ENCODE results near the gene BSX. TPM values are rescaled to one million over a fixed set of nuclear protein-coding genes. Genes with fewer than 3 reads are reported as not detected.

BSX gene
- polyA plus RNA-seq (ENCODE audit: insufficient read length in 4 of 4), result not detected

GRCh38 chr11:122981388-122982264, at the start of gene BSX:
TSS of gene BSX (minus strand) at chr11:122981834. CDS start at chr11:122981671, 163 bp downstream.
- DNase-seq (ENCODE audit: low read depth in 4 of 4, low spot score in 2 of 4), result peak in 2 of 4 donors; percentile 57 to 68

- no peak for DNase-seq (ENCODE audit: low read depth in 4 of 4, low spot score in 2 of 4)
Measured at GRCh38 chr11:123030517-123030916, 48.9 kb upstream of the BSX start.

- DNase-seq (ENCODE audit: low read depth in 4 of 4, low spot score in 2 of 4), result no peak
Measured at GRCh38 chr11:123020968-123021367, 39.3 kb upstream of the BSX start.

GRCh38 chr11:123018702-123019101, 37.1 kb upstream of the BSX start:
- DNase-seq (ENCODE audit: low read depth in 4 of 4, low spot score in 2 of 4), result no peak

- DNase-seq (ENCODE audit: low read depth in 4 of 4, low spot score in 2 of 4), result no peak
Measured at GRCh38 chr11:123011510-123011909, 29.9 kb upstream of the BSX start.

GRCh38 chr11:123006860-123007542, 25.4 kb upstream of the BSX start:
- no peak for DNase-seq (ENCODE audit: low read depth in 4 of 4, low spot score in 2 of 4)

GRCh38 chr11:123000721-123001120, 19.1 kb upstream of the BSX start:
- no peak for DNase-seq (ENCODE audit: low read depth in 4 of 4, low spot score in 2 of 4)

- DNase-seq (ENCODE audit: low read depth in 4 of 4, low spot score in 2 of 4), result no peak
Measured at GRCh38 chr11:122998727-122999366, 17.2 kb upstream of the BSX start.

GRCh38 chr11:122995526-122995925, 13.9 kb upstream of the BSX start:
- no peak for DNase-seq (ENCODE audit: low read depth in 4 of 4, low spot score in 2 of 4)

- DNase-seq (ENCODE audit: low read depth in 4 of 4, low spot score in 2 of 4), result no peak
Measured at GRCh38 chr11:122984186-122985011, 2.8 kb upstream of the BSX start.

GRCh38 chr11:122983438-122984185, 2.0 kb upstream of the BSX start:
- DNase-seq (ENCODE audit: low read depth in 4 of 4, low spot score in 2 of 4), result no peak

- no peak for DNase-seq (ENCODE audit: low read depth in 4 of 4, low spot score in 2 of 4)
Measured at GRCh38 chr11:122979815-122980595, 1.6 kb downstream of the BSX start.

- DNase-seq (ENCODE audit: low read depth in 4 of 4, low spot score in 2 of 4), result no peak
Measured at GRCh38 chr11:122979103-122979814, 2.4 kb downstream of the BSX start.

GRCh38 chr11:122978299-122978620, 3.4 kb downstream of the BSX start:
- DNase-seq (ENCODE audit: low read depth in 4 of 4, low spot score in 2 of 4), result no peak

GRCh38 chr11:122977470-122978298, 4.0 kb downstream of the BSX start:
- DNase-seq (ENCODE audit: low read depth in 4 of 4, low spot score in 2 of 4), result no peak

GRCh38 chr11:122976734-122977469, 4.7 kb downstream of the BSX start:
- DNase-seq (ENCODE audit: low read depth in 4 of 4, low spot score in 2 of 4), result no peak
